Smooth muscle cell of the brain vasculature (primary cell): ENCODE data around the gene EPHA4.

ENCODE experiments used
- DNase-seq: peaks from one replicate; pipeline ENCODE4 v3.0.0-alpha.2; 2012; ENCODE audit warnings: low read depth, low spot score

Gene EPHA4

GRCh38 chr2:221571551-221572218, 419 bp downstream of the EPHA4 start:
- no peak for DNase-seq

DNA sequence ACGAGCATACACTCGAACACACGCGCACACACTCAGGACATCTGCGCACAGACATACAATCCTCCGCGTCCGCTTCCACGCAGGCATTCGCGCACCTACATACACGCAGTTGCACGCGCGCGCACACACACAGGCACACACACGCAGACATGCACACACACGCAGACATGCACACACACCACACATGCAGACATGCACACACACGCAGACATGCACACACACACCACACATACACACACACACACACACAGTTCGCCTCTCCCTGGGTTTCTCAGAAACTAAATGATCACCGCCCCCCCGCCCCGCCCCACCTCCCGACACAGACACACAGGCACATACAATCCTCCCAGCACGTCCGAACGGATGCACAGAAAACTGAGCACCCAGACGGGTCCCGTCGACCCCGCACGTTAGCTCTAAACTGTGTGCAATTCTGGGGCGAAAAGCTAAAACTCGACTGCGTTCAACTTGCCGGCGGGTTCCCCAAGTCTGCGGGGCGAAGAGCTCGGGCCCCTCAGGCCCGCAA, 1.0 kb downstream of the EPHA4 start:
- DNase-seq = no peak

GRCh38 chr2:221570321-221570935, 1.7 kb downstream of the EPHA4 start:
- DNase-seq = no peak

DNA sequence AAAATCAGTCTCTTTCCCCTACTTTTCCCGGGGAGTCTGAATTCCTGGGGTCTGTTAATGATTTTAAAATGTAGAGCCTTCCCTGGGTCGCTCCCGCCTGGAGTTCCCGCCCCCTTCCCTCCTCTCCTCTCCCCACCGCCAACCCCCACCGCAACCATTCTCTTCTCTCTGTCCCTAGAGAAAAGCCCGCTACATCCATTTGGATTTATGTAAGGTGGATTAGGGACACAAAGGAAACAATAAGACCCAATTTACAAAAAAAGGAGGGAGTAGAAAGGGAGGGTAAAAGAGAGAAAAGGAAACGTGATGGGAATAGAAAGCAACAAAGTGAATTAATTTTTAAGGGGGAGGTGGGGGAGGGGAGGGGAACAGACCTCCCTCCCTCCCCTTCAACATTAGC, 2.2 kb downstream of the EPHA4 start:
- DNase-seq = no peak

DNA sequence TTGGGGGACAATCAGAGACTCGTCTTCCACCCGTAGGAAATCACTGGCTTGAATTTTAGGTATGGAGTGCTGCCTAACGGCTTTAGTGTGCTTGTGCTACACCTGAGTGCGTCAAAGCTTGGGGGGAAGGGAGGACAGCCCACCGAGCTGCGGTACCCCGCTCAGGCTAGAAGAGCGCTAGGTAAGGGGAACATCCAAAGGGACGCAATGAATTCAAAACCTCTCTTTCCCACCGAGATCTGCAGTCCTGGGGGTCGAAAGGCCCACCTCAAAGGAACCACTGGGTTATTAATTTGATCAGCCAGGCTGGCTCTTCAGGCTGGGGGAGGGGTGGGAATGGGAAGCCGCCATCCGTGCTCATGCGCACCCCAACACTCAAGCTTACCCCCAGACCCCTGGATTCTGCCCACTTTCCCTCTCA, 2.7 kb downstream of the EPHA4 start:
- no peak for DNase-seq

GRCh38 chr2:221568299-221568698, 3.8 kb downstream of the EPHA4 start:
- no peak for DNase-seq

- DNase-seq = no peak
These were observed 4.3 kb downstream of the EPHA4 start for GRCh38 chr2:221567809-221568208.

- DNase-seq = no peak
These were observed 4.8 kb downstream of the EPHA4 start for GRCh38 chr2:221567231-221567760.

- DNase-seq = no peak
These were observed 8.7 kb downstream of the EPHA4 start for GRCh38 chr2:221563270-221563985.

- DNase-seq = no peak
These were observed 9.9 kb downstream of the EPHA4 start for GRCh38 chr2:221562226-221562625.

DNA sequence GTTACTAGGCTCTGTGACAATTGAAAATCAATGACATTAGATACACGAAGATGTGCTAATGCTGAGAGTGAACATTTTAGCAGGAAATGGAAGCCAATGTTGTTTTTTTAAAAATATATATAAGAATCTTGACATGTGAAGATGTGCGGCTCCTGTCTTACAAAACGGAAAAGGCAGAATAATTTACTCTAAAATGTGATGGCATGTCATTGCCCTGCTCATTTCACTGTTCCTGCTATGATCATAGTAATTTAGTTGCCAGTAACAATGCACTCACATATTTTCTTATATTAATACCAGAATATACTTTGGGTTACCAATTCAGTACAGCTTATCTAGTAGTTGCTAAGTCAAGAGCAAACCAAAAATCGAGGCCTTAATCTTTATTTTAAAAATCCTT, 10.3 kb downstream of the EPHA4 start:
- DNase-seq = no peak

DNA sequence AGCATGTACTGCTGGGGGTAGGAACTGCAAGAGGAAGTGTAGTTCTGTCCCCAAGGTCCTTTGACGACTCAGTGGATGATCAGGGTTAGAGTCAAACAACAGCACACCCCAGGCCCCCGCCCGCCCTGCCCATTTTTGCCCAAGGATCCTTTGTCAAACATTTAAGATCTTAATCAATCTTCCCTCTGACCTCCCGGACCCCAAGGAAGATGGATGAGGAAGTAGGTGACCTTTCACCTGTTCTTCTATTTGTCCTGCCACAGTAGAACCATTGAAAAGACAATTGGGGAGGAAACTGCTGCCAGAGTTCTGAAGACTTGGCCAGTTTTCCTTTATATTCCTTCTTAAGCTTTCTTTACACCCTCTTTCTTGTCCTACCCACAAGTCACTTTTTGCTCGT, 12.1 kb downstream of the EPHA4 start:
- no peak for DNase-seq

DNA sequence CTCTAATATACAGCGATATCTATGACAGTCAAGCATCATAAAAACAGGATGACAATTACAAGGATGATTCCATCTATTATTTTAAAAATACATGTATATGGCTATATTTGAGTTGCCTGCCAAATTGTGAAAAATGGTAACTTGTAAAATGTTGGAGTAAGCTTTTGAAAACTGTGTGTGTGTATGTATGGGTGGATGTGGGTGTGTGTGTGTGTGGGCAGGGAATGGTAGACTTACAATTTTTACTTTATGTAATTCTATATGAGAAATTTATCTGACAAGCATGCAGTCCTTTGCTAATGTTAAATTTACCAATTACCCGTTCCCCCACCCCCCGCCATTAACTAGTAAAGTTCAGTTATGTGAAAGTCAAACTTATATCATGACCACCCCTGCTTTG, 14.0 kb downstream of the EPHA4 start:
- DNase-seq = no peak

DNA sequence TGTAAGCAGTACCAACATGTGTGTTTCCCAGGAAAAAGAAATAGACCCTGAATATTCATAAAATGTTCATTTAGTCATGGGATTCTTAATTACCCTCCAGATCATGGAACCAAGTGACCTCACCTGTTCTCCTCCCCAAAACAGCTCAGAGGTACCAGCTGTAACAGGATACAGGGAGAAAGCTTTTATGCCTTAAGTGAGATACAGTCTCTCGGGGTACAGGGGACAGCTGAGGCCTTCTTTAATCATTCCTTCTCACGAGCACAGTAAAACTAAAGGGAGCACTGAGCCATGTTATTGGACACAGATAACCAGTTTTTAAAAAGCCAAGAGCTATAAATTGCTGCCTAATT, 16.6 kb downstream of the EPHA4 start:
- DNase-seq = no peak

DNA sequence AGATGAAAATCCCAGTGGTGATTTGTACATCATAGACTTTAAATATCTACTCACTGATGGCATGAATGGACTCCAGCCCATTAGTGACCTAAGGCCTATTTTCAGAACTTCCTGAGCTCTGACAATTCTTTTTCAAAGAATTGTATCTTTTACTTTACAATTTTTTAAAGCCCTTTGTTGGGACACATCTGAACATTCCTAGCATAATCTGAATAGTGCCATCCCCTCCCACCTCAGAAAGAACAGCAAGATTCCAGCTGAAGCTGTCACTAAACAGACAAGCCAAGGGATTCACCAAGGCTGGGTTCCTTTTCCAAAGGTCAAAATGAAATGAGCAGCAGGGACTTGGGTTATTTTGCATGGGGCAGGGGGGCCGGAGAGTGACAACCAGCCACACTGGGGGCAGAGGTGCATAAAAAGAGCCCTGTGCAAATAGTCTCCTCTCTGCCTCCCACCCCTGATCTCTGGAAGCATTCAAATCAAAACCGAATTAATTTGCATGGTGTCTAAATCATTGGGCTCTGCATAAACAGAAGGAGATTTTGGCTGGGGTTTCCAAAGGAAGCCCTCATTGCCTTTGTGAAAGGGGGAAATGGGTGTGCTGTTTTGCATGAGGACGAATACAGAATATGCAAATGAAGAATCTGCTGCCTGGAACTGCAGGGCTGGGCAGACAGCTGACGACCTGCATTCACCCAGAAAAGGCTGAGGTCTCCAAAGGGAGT, 17.2 kb downstream of the EPHA4 start:
- no peak for DNase-seq

DNA sequence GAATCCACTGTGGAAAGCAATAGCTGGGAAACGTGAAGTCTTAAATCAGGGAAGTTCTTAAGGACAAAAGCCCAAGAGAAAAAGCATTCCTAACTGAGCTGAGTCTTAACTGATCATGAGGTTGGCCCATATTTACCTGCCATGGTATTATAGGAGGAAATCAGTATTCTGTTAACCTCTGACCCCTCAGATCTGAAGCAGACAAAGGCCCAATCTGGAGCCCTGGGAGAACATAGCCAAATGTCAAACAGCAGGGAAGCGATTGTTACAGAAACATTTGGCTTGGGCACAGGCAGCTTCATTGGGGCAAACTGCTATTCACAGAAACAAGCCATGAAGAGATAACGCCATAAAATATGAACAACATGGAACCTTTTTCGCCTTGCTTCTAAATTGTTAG, 18.8 kb downstream of the EPHA4 start:
- no peak for DNase-seq

GRCh38 chr2:221552291-221552690, 19.8 kb downstream of the EPHA4 start:
- no peak for DNase-seq

GRCh38 chr2:221551864-221552263, 20.2 kb downstream of the EPHA4 start:
- DNase-seq = no peak

DNA sequence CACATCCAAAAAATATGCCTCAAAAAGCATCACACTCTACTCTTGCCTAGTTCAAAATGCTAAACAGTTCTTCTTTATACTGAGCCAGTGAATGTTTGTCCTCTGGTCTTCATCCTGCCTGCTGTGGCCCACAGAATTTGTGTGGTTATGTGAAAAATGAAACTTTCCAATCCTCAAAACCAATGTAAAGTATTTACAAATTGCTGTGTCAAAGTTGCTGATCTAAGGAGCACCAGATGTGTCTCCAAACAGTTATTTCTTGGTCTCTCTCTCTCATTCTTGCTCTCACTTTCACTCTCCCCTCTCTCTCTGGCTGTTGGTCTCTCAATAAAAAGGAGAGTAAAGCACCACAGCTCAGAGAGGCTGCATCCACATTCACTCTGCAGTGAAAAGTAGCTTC, 23.0 kb downstream of the EPHA4 start:
- DNase-seq = no peak

- DNase-seq = no peak
These were observed 25.4 kb downstream of the EPHA4 start for GRCh38 chr2:221546505-221547225.

DNA sequence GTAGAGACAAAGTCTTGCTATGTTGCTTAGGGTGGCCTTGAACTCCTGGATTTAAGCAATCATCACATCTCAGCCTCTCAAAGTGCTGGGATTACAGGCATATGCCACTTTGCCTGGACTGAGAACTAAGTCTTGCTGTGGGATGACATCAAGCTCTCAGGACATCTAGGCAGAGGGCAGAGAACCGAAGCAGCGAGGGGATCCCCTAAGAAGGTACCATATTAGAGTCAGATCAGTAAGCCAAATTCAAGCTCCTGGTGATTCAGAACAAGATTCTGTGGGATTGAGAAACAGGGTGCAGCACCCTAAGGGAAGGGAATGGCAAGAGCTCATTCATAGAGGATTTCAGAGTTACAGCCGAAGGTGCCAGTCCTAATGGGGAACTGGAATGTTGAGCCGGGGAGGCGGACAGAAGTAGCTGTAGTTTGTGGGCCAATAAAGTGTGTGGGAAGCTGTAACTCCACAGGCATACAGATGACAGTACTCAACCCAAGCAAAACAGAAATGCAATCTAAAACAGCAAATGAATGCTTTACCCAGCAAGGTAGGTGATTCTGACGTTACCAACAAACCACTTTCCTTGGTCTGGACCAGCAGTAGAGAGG, 30.9 kb downstream of the EPHA4 start:
- DNase-seq = no peak
